NCI-H345 treated with DMSO at 0.1 percent for 48 hours (cell line): ENCODE data around the gene FBXL4.
A peak's percentile ranks its signal among the peaks of the same experiment; 100 is the strongest.

ENCODE experiments used
- DNase-seq: peaks from one replicate; lab custom pipeline; 2025; ENCODE audit not compliant: unreplicated experiment; lab: John Stamatoyannopoulos, UW

The FBXL4 gene

GRCh38 chr6:98840385-98840784 lies 107.4 kb downstream of the FBXL4 start:
- DNase-seq, result no peak

GRCh38 chr6:98839781-98840361 lies 107.9 kb downstream of the FBXL4 start:
- no peak for DNase-seq

- no peak for DNase-seq
Observed at GRCh38 chr6:98838975-98839374, 108.8 kb downstream of the FBXL4 start.

- peak; percentile 6 for DNase-seq
Observed at GRCh38 chr6:98838032-98838431, 109.7 kb downstream of the FBXL4 start.

- no peak for DNase-seq
Observed at GRCh38 chr6:98836962-98837944, 110.5 kb downstream of the FBXL4 start.

GRCh38 chr6:98836025-98836961 lies 111.5 kb downstream of the FBXL4 start:
- peak; percentile 45 for DNase-seq

GRCh38 chr6:98835149-98836024 lies 112.4 kb downstream of the FBXL4 start:
- DNase-seq, result no peak

- peak; percentile 97 for DNase-seq
Observed at GRCh38 chr6:98834060-98835031, 113.4 kb downstream of the FBXL4 start, which contains the start of gene POU3F2. TSS of gene POU3F2 (plus strand) at chr6:98834574. CDS start at chr6:98834874, 300 bp downstream.

- peak; percentile 81 for DNase-seq
Observed at GRCh38 chr6:98833307-98834059, 114.3 kb downstream of the FBXL4 start.

GRCh38 chr6:98833057-98833306 lies 114.8 kb downstream of the FBXL4 start:
- DNase-seq, result no peak

GRCh38 chr6:98832284-98833056 lies 115.3 kb downstream of the FBXL4 start:
- DNase-seq, result peak; percentile 55

GRCh38 chr6:98831959-98832283 lies 115.8 kb downstream of the FBXL4 start:
- peak; percentile 63 for DNase-seq

- DNase-seq, result peak; percentile 35
Observed at GRCh38 chr6:98831057-98831958, 116.4 kb downstream of the FBXL4 start.

GRCh38 chr6:98830146-98830545 lies 117.6 kb downstream of the FBXL4 start:
- DNase-seq, result peak; percentile 11

GRCh38 chr6:98828941-98829411 lies 118.8 kb downstream of the FBXL4 start:
- DNase-seq, result peak; percentile 84

GRCh38 chr6:98828211-98828788 lies 119.4 kb downstream of the FBXL4 start:
- DNase-seq, result no peak
